CD4-positive, alpha-beta T cell treated with Interleukin-21 for 1 hour (primary cell): Measurements from ENCODE around the gene FARP1.
"Not testable (repeated sequence)": the region's sequence is repeated elsewhere in the genome, so short reads cannot be mapped to it uniquely, and the experiment has no call there.

ENCODE experiments used
- DNase-seq: peaks from one replicate; pipeline ENCODE4 v3.0.0-alpha.2; 2020

FARP1 gene

DNA sequence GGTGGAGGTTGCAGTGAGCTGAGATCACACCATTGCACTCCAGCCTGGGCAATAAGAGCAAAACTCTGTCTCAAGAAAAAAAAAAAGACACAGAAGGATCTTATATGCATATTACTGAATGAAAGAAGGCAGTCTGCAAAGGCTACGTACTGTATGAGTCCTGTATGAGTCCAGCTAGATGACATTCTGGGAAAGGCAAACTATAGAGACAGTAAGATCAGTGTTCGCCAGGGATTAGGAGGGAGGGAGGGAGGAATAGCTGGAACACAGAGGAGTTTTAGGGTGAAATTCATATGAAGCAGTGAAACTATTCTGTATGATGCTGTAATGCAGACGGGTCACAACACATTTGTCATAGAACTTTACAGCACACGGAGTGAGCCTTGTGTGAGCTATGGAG lies 200.1 kb downstream of the FARP1 start:
- no peak for DNase-seq

DNA sequence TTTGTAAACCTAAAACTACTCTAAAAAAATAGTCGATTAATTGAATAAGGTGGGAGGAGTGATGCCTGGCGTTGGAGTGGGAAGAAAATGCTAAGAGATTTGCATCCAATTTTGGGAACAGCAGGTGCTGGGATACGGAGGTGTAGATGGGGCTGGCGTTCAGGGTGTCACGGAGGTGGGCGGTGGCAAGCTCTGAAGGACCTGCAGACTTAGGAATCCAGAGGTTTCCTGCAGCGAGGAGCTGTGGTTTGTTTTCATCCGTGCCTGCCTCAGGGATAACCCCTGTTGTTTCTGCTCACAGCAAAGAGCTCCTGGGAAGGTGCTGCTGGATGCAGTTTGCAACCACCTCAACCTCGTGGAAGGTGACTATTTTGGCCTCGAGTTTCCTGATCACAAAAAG lies 200.6 kb downstream of the FARP1 start:
- no peak for DNase-seq

DNA sequence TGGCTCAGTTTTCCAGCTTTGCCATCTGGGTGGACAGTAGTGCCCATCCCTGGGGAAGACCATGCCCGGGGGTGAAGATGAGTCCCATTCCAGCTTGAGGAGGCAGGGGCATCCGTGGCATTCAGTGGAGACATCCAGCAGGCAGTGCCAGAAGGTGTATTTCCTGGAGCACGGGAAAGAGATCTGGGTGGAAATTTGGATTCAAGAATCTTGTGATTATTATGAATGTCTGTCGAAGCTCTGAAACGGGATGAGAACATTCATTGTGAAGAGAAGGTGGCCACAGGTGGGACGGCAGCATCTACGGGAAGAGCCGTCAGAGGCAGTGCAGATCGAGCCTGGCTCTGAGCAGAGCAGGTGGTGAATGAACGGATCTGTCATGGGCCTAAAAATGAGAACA lies 201.5 kb downstream of the FARP1 start:
- no peak for DNase-seq

DNA sequence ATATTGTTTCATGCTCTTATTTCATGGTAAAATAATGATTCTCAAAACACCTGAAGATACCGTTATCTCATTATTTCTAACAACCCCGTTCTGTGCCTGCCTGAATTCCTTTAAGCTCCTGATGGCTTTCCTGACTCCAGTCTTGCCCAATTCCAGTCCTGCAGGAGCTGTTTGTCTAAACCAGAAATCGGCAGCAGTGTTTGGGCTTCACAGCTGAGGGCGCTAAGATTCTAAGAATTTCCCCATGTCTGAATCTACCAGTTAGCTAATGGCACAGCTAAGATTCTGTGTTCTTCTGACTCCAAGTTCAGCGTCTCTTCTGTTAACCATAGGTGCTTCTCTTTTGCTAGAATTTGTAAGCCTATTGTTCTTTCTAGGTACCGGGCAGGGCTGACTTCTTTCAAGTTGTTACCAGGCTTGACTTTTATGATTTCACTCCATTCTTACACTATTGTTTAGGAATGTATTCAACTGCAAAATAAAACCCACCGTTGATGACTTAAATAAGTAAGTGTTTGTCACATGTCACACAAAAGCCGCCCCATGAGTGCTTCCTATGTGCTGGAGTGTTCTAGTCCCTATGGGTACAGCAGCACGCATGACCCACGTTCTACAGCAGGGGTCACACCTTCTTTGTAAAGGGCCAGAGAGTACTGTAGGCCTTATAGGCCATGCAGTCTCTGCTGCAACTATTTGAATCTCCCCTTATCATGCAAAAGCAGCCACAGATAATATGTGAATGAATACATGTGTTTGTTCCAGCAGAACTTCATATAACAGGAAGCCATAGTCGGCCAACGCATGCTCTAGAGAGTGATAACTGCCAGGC lies 202.4 kb downstream of the FARP1 start:
- DNase-seq = no peak

DNA sequence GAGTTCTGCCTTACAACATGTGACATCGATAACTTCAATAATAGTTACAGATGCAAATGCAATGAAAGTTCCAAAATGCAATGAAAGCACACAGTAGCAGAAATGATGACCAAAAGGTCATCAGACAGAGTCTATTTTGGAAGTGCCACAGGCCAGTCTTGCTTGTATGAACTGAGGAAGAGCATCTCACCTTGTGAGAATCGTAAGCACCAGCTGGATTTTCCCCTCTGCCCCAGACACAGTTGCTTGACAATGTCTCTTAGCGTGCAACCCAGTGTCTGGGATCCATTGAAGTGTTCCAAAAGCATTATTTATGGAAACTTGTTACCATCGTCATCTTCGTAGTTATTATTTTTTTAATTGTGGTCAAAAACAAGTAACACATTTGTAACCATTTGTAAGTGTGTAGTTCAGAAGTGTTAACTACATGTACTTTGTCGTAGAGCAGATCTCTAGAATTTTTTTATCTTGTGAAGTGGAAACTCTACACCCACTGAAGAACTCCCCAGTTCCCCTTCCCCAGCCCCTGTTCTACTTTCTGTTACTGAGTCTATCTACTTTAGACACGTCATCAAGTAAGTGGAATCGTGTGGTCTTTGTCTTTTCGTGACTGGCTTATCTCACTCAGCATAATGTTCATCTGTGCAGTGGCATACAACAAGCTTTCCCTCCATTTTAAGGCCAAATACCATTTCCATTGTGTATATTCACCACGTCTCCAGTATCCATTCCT lies 204.2 kb downstream of the FARP1 start:
- no peak for DNase-seq

DNA sequence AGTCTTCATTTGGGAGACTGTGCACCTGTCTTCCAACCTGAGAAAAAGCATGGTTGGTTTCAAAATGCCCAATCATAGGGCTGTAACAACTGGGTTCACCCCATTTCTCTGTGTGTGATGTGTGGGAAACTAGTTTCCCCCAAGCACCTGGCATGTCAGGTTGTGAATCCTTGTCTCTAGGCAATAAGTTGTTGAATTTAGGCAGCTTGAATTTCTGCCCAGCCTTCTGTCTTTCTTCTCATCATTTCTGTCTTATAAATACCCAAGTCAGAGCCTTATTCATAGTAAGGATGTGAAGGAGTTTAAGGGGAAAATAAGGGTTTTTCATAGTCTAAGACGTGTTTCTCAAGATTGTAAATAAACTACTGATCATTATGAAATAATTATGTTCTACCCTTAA lies 204.9 kb downstream of the FARP1 start:
- DNase-seq = no peak

DNA sequence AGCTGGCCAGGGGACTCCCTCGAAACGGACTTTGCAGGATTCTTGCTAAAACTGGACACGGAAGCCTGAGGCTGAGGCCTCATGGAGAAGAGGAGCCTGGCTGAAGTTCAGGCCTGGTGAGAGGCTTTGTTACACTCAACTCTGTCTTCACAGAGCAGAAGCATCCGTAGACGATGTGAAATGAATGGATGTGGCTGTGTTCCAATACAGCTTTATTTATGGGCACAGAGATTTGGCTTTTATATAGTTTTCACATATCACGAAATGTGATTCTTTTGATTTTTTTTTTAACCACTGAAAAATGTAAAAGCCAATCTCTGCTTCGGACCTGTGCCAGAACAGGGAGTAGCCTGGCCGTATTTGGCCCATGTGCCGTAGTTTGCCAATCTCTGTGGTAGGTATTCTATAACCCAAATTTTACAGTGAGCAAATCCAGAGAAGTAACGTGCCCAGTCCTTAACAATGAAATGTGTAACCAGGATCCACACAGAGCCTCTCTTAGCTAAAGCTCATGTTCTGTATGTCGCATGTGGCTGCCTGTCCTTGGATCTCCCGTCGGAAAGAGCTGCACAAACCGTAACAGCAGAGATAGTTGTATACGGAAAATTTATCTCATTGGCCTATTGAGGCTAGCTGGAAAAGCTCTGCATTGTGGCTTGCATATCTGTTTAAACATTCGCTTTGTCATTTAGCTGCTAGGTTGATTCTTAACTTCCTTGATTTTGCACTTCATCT lies 205.7 kb downstream of the FARP1 start:
- no peak for DNase-seq

DNA sequence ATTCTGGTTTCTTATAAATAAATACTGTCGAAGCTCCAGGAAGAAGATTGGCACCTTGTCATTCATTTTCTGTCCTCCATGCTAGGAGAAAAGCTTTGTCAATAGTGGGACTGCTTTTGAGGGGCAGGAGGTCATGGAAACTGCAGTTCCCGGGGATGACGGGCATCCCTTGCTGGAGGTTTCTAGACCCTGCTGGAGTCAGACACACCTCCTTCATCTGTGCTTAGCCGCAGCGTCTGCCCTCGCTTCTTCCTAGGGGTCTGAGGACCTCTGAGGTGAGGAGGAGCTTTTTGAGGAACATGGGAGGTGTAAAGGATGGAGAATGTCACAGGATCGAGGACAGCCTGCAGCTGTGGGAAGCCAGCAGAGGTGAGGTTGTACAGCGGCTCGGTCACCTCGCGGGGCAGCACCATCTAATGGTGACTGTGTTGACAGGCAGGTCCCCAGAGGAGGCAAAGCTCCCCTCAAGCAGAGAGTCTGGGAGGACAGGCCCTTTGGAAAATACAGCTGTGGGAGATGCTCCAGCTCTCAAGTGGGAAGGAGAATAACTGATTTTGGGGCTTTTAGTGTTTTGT lies 206.9 kb downstream of the FARP1 start:
- no peak for DNase-seq

DNA sequence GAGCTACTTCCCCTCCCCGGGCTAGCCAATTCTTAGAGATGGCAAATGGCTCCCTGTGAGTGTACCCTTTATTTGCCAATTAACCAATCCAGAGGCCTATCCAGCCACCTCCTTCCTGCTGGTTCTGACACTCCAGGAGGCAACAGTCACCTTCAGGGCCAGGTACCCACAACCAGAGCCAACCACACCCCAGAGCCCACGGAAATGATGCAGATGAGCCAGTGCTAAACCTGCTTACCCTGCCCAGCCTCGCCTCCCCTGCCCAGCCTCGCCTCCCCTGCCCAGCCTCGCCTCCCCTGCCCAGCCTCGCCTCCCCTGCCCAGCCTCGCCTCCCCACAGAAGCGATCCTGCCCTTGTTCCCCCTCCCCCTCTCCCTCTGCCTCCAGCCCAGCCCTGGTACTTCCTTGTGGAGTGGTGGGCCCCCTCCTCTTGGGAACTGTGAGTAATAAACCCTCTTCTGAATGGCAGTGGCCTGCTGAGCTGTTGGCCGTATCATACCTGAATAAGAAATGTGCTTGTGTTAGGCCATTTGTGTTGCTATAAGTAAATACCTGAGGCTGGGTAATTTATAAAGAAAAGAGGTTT lies 207.9 kb downstream of the FARP1 start:
- no peak for DNase-seq

DNA sequence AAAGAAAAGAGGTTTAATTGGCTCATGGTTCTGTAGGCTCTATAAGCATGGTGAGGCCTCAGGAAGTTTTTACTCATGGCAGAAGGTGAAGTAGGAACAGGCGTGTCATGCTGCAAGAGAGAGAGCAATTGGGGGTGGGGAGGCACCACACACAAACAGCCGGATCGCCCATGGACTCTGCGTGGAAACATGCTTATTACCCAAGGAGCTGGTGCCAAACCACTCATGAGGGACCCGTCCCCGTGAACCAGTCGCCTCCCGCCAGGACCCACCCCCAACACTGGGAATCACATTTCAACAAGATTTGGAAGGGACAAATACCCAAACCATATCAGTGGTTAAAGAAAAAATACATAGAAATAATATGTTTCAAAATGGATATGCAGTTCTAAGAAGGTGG lies 208.7 kb downstream of the FARP1 start:
- no peak for DNase-seq

DNA sequence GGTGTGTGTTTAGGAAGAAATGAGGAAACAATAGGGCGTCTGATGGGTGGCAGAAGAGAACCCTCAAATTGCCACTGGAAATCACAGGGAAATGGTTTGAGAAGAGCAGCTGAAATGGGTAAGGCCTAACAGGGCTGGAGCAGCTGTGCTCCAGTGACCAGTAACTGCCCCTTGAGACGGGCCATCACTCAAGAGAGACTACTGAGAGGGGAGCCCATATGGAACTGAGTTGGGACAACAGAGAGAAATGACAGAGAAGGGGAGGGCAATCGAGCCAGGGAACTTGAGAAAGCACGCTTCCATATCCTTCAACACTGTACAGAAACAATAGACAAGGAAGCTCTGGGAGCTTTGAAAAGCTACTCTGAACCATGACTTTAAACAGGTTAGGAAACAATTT lies 209.3 kb downstream of the FARP1 start:
- DNase-seq = no peak

DNA sequence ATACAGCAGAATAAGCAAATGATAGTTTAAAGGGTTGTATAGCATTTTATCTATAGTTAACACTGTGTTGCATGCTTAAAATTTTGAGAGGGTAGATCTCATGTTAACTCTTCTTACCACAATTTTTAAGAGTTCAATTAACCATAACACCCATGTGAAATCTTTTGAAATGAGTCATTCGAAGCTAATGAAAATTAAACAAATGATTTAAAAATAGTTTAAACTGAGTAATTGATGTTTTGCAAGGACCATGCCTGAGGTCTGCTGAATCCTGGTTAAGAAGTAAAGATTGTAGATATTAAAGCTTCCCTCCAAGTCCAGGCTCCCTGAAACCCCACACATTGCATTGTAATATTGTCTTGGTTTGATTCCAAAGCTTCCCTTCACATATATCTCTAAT lies 210.9 kb downstream of the FARP1 start:
- no peak for DNase-seq

DNA sequence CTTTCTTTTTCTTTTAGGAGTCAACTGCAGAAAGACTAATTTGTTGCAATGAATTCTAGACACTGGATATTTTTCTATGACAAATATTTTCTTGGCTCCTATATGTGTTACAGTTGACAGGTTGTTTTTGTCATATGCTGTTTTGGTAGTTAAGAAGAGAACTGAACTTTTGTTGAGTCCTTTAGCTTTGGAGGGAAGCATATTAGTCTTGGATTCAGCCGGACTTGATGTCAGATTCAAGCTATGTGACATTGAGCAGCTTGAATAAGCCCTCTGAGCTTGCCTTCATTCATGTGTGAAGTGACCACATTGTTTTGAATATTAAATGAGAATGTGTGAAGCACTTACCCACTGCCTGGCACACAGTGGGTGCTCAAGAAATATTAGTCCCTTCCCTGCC lies 216.0 kb downstream of the FARP1 start:
- DNase-seq = no peak

DNA sequence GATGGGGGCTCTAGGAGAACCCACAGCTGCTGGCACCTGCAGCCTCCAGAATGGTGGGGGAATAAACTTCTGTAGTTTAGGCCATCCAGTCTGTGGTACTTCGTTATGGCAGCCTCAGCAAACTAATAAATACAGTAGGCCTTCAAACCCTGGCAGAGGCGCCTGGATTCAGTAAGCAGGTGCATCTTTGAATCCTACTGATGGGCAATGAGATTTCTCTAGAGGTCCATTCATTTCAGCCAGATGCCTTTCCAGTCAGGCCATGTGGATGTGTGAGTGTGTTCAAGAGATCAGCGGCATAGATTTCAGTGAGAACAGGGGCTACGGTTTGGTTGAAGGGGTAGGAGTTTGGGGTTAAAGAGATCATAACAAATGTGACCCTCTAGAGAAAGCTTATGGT lies 217.7 kb downstream of the FARP1 start:
- no peak for DNase-seq

DNA sequence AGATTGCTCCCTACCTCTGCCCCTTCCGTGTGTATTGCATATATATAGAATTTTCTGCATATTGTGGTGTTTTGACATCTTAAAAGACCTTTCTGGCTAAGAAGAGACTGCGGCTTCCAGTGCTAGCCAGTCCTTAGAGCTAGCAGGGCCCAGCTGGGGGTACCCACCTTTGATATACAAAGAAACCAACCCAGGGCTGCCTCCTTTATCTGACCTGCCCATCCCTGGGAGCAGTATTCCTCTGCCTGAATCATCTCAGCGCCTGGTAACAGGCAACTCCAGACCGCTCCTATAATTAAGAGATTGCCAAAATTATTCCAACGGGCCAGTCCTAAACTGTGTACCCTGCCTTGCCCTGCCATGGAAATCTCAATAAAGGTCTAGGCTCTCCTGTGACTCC lies 220.4 kb downstream of the FARP1 start:
- DNase-seq = no peak

DNA sequence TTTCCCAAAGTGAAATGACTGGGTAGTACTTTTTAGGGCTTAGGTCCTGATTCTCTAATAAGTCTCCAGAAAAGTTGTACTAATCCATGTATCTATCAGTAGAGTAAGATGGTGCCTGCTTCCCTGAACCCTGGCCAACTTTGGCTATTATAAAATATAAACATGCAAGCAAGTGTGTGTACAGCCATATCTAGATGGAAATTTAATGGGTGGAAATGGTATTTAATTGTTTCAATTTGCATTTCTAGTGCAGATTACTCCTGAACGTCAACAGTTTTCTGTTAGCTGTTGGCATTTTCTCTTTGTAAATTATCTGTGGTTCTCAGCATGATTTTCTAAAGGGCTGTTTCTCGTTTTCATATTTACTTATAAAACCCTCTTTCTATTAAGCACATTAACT lies 221.3 kb downstream of the FARP1 start:
- no peak for DNase-seq

DNA sequence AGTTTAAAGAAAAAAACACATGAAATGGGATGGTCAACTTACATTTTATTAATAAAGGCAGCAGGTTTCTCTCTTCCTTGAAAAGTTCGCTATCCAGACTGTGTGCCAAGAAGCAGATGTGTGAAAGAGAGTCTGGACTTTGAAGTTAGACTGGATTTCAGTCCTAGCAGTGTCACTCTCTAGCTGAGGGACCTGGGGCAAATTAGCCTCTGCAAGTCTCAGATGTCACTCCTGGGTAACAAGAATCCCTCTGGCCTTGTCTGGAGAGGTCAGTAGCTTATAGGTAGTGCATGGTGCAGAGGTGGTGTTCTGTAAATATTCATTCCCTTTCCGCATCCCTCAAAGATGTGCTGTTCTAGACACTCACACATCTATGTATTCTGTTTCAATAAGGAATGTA lies 221.8 kb downstream of the FARP1 start:
- no peak for DNase-seq

DNA sequence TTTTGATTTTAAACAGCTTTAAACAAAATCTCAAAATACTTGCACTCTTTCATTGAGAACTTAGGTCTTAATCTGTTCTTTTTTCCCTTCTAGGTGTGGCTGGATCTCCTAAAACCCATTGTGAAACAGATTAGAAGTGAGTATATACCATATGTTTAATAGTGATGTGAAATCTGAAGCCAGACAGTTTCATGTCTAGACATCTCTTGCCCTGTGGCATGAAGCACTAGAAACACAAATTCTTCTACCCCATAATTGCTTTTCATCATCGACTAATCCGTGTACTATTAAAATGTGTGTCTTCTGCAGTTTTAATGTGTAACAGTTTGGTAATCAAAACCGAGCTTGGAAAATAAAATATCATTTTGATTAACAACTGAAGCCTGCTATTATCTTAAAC lies 222.4 kb downstream of the FARP1 start:
- DNase-seq = no peak

DNA sequence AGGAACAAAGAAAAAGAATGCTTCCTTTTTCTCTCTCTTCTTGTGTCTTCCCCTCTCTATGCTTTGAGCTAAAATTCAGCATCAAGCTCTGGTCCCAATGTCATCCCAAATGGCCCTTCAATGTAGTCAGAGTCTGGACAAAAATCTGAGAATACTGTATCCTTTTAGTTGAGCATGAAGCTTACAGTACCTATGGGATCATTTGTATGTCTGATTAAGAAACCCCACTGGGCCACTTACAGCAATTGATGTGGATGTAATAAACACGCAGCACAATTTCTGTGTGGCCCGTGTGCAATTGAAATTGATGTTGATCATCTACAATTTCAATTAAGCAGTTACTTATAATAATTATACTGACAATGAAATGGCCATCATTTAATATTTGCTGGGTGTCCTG lies 223.1 kb downstream of the FARP1 start:
- DNase-seq = no peak

DNA sequence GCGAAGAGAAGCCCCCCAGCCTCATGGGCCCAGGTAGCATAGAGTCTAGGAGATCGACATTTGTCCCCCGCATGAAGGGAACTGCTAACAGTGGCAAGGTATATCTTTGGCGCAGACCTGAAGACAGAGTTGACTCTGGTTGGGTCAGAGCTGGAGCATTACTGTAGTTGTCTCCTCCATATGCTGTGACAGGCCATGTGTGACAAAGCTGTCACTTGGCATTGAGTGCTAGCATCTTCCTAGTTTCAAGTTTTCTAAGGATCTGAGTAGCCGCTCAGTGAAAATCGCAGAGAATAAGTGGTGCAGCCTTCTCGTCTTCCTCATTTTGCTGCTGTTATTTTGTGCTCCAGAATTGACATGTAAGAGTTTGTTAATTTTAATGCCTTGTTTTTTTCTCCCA lies 223.5 kb downstream of the FARP1 start:
- DNase-seq = no peak

DNA sequence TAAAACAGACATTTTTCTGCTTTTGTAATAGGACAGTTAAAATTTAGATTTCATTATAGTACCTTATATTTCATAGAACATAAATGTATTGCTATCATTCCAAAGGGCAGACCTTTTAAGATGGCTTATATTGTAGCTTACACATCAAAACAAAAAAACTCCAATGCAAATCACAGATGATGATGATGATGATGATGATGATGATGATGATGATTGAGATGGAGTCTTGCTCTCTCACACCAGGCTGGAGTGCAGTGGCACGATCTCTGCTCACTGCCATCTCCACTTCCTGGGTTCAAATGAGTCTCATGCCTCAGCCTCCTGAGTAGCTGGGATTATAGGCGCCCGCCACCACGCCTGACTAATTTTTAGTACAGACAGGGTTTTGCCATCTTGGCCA lies 224.1 kb downstream of the FARP1 start:
- no peak for DNase-seq

DNA sequence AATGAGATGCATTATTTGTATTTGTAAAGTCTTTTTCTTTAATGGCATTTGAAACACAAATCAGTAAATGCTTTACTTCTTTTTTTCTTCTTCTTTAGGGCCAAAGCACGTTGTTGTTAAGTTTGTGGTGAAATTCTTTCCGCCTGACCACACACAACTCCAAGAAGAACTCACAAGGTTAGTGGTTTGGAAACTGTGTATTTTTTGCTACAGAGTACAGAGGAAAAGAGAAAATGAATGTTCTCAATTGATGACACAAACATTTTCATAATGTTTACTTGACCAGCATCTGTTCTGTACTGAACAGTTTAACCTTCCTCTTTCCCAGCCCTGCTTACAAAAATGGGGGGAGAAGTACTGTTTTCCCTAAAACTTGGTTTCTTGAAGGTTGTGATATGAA lies 225.1 kb downstream of the FARP1 start:
- DNase-seq = no peak

DNA sequence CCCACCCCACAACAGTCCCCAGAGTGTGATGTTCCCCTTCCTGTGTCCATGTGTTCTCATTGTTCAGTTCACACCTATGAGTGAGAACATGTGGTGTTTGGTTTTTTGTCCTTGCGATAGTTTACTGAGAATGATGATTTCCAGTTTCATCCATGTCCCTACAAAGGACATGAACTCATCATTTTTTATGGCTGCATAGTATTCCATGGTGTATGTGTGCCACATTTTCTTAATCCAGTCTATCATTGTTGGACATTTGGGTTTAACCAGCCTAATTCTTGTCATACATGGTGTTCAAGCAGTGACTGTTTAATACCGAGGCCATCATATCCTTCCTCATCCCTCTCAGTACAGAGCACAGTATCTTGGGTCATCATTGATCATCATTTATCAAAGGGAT lies 226.6 kb downstream of the FARP1 start:
- DNase-seq = not testable (repeated sequence)
